ENCODE measurements around the gene PLA2G4B. TPM values are rescaled to one million over a fixed set of nuclear protein-coding genes. Genes with fewer than 3 reads are reported as not detected.

PLA2G4B gene
- total and polyA plus RNA-seq, 2 of the 8 experiments (the other 6 are each of a cell fraction or from before 2014, with no cell fraction given): 4.2 to 9.2 TPM

GRCh38 chr15:41869770-41870688, 31.4 kb downstream of the PLA2G4B start (continued):
- no peak for TF ChIP-seq CBX8 (IDR thresholded peaks at IDR 0.05; ENCODE audit: borderline replicate concordance, low read depth, low read length)
- no peak for TF ChIP-seq MAX (IDR thresholded peaks at IDR 0.05)
- no peak for TF ChIP-seq RAD21 (IDR thresholded peaks at IDR 0.05 in 1 of 2, conservative IDR thresholded peaks at IDR 0.05 in 1 of 2; ENCODE audit: low read depth in 2 of 2, low read length in 2 of 2)
- TF ChIP-seq GABPA (IDR thresholded peaks at IDR 0.05; ENCODE audit: borderline replicate concordance, insufficient read depth, low read length): no peak
- TF ChIP-seq CHD7 (IDR thresholded peaks at IDR 0.05; ENCODE audit: insufficient replicate concordance, low read length): no peak
- TF ChIP-seq HDAC6 (IDR thresholded peaks at IDR 0.05; ENCODE audit: low read depth, low read length): no peak
- no peak for TF ChIP-seq NRF1 (IDR thresholded peaks at IDR 0.05; ENCODE audit: low read depth, low read length)
- no peak for TF ChIP-seq BCL11A (IDR thresholded peaks at IDR 0.05; ENCODE audit: low read depth in 2 of 2, low read length in 2 of 2)
